GM12892 (cell line): ENCODE results near the gene TUBGCP2.
"Not testable (repeated sequence)": the region's sequence is repeated elsewhere in the genome, so short reads cannot be mapped to it uniquely, and the experiment has no call there.

ENCODE experiments used
- POLR2A ChIP-seq: IDR thresholded peaks from 2 replicates; pipeline ENCODE4 v1.6.1; 2011; ENCODE audit warnings: low read depth, low read length, control low read depth
- POLR2AphosphoS5 ChIP-seq: IDR thresholded peaks from 2 replicates; pipeline ENCODE4 v1.6.1; 2011; ENCODE audit warnings: low read depth, low read length, control low read depth

GRCh38 chr10:133265052-133265451 is 43.6 kb downstream of the TUBGCP2 start:
- TF ChIP-seq POLR2A, POLR2AphosphoS5: not testable (repeated sequence)
